Measurements from ENCODE around the gene LIN28B.

LIN28B gene, protein sequence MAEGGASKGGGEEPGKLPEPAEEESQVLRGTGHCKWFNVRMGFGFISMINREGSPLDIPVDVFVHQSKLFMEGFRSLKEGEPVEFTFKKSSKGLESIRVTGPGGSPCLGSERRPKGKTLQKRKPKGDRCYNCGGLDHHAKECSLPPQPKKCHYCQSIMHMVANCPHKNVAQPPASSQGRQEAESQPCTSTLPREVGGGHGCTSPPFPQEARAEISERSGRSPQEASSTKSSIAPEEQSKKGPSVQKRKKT

DNA sequence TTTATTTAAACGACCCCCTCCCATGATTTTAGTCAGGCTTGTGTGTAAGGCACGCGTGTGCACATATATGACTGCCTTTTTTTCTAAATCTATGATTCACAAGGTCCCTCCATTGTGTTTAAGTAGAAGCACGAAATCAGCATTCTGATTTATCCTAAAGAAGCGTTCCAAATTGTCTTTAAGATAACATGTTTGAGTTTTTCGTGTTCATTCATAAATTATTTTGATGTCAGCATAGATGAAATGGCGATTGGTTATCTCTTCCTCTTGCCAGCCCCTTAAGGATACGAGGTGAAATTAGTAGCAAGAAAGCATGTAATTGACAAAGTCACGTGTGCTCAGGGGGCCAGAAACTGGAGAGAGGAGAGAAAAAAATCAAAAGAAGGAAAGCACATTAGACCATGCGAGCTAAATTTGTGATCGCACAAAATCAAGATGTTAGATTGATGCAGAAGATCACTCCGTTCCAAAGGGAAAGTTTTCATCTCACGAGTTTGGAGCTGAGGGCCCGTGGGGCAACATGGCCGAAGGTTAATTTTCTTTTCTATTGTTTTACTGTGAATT, at the start of gene LIN28B:
Gene LIN28B (plus strand): TSS at position 377 of the 564 bp plus-strand sequence. CDS start 144 bp downstream, at position 521.
- DNase-seq, result peak; percentile 93

DNA sequence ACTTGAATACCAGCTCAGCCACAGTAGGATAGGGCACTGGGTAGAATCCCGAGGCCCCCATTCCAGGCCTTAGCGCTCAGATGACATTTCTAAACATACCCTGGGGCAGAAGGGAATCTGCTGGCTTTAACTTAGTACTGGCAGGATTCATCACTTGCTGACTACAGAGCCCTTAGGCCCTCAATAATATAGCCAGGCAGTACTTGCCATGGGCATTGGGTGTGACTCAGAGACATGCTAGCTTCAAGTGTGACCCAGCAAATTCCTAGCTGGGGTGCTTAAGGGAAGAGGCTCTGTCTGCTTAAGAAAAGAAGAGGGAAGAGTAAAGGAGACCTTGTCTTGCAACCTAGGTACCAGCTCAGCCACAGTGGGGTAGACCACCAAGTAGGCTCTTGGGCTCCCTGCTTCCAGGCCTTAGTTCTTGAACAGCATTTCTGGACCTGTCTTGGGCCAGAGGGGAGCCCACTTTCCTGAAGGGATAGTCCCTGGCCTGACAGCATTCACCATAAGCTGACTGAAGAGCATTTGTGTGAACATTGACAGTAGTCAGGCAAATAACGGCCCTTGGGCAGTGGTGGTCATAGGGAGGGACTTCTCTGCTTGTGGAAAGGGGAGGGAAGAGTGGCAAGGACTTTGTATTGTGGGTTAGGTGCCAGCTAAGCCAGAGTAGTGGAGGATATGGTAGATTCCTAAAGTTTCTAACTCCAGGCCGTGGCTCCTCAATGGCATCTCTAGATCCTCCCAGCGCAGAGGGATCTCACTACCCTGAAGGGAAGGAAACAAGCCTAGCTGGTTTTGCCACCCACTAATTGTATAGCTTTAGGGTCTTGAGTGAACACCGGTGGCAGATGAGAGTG, 48.6 kb upstream of the LIN28B start:
- DNase-seq, result no peak

DNA sequence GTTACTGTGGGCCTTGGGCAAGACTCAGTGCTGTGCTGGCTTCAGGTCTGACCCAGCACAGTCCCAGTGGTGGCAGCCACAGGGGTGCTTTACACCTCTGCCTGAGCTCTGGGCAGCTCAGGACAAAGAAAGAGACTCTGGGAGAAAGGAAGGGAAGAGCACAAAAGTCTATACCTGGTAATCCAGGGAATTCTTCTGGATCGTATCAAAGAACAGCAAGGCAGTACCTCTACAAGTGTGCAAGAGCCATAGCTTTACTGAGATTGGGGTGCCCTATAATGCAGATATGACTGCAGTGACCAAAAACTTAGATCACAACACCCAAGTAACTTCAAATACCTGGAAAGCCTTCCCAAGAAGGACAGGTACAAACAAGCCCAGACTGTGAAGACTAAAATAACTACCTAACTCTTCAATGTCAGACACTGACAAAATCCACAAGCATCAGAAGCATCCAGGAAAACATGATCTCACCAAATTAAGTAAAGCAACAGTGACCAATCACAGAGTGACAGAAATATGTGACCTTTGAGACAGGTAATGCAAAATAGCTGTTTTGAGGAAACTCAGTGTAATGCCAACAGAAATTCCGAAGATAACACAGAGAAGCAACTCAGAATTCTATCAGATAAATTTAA, 47.9 kb upstream of the LIN28B start:
- no peak for DNase-seq

DNA sequence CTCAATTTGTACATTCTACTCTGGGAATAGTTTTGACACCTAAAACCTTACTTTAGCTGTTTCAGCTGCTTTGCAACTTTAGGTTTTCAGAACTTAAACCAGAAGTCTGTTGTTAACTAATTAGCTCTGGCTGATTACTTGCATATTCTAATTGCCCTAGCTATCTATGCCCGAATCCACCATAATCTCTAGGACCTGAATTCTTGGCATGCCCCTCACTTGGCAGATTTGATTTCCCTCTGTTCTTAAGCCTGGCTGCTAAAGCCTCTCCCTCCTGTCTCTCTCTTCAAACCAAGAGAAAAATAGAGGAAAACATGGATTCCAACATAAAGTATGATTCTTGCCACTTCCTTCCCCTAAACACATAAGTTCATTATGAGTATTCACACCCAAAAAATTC, 35.0 kb upstream of the LIN28B start:
- peak; percentile 11 for DNase-seq

DNA sequence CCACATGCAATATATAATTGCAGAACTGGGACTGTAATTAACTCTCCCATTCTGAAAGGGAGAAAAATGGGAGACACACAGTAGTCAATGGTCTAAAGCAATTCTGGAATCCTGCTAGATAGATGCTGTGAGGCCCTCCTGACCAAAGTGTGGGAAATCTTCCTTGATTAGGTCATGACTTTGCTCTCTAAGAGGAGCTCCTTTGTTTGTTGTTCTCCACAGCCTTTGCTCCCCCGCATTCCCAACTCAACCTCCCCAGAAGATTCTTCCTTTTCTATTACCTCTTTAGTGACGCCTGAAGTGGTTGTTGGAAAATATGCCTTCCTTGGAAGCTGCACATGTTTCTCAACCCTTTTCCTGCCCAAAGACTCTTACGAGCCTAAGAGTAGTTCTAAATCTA, 28.8 kb upstream of the LIN28B start:
- no peak for DNase-seq

DNA sequence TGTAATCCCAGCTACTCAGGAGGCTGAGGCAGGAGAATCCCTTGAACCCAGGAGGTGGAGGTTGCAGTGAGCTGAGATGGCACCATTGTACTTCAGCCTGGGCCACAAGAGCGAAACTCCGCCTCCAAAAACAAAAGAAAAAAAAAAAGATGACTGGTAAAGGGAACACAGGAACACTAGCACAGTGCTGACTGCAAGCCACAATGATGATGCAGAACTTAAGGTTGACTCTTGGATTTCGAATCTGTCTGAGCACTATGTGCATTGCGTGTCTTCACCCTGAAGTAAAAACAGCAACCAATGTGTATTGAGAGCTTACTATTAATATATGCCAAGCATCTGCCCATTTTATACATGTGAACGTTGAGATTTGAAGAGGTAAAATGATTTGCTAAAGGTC, 27.6 kb upstream of the LIN28B start:
- DNase-seq, result peak; percentile 76

DNA sequence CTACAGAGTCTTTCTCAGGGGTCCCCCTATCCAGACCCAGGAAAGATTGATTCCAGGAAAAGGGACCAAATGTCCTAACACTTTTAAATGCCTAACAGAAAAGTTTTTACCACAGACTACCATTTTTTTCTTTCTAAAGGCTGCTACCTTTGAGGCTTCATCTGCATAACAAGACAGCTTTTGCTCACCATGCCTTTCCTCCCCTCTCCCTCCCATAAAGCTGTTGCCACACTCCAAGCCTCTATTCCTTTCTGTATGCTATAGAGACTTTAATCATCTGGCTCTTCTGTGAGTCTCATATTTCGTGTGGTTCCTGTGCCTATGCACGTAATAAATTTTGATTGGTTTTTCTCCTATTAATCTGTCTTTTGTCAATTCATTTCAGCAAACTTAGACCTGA, 26.0 kb upstream of the LIN28B start:
- DNase-seq, result no peak

DNA sequence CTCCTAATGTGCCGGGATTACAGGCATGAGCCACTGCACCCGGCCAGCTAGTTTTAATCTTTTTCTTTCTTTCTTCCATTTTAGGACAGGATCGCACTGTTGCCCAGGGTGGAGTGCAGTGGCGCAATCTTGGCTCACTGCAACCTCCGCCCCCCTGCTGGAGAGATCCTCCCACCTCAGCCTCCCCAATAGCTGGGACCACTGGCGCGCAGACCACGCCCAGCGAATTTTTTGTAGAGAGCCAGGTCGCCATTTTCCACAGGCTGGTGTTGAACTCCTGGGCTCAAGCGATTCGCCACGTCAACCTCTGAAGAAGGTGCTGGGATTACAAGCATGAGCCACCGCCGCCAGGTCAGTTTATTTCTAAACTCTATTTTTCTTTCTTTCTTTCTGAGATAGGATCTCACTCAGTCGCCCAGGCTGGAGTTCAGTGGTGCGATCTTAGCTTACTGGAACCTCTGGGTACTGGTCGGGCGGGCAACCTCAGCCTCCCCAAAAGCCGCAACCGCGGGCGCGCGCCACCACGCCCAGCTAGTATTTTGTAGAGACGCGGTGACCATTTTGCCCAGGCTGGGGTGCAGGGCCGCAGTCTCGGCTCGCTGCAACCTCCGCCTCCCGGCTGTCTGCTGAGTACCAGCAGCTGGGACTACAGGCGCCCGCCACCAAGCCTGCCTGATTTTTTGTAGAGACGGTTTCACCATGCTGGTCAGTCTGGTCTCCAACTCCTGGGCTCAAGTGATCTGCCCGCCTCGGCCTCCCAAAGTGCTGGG, 20.0 kb upstream of the LIN28B start:
- DNase-seq, result no peak

DNA sequence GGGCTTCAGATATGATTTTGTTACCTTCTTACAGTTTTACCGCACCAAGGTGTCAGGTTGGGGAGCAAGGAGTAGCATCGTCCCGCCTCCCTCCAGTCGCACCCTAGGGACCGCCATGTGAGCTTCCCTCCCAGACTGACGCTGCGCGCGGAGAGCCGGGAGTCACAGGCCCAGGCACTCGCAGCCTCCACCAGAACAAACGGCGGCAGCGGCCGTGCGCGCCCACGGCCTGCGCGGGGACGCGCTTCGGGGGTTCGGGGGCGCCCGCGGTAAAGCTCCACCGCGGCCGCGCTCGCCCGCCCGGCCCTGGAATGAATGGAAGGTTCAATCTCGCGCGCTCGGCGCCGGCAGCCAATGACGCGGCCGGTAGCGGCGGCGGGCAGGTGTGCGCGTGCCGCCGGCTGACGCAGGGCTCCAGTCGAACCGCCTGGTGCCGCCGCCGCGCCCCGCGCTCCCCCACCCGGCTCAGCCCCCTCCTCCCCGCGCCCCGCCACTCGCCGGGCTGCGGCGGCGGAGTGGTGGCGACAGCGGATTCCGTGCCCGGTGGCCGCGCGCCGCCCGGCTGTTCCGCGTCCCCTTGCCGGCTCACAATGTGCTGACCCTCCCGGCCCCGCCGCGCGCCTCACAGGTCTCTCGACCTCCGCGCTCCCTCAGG, 16.5 kb upstream of the LIN28B start:
- no peak for DNase-seq

DNA sequence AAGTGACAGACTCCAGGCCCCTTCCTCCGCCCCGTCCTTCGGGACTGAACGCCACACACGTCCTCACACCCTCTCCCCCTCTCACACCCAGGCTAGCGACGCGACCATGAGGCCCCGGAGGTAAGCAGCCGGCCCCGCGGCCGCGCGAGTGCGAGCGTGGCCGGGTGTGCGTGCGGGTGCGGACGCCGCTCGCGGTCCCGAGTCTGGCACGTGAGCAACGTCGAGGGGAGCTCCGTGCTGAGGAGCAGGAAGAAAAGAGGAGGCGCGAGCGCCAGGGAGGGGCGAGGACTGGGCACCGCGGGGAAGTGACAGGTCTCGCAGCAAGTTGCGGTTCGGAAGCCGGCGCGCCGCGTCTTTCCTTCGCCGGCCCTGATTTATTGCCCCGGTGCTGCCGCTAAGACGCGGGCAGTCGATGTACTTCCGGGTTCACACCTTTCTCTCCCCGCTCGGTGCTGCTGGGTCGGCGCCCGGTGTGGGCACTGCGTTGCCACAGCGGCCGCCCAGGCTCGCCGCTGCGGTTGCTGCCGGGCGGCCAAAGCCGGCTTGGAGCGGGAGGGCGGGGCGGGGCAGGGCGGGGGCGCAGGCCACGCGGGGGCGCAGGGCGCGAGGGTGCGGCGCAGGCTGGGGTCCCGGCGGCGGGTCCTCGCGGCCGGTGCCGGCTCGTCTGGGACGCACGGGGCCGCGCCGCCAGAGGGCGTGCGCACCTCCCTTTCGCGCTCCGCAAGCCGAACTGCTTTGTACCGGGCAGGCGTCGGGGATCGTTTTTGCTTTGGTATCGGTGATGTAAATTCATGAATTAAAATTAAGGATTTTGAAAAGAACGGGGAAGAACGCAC, 15.8 kb upstream of the LIN28B start:
- peak; percentile 76 for DNase-seq

DNA sequence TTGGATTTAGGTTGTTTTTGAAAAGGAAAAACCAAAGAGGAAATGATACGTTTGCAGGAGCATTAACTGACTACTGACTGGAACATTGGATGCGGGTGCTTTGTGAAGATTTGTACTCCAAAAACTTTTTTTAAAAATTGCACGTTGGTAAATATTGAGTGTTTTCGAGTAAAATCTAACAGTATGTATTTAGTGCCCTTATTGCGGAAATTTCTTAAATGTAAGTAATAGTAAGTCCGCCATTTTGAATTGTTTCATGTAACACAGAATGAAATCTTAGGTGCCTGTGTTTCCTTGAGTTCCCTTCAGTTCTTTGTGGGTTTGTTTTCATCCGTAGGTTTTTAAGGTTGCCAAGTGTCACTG, 15.2 kb upstream of the LIN28B start:
- DNase-seq, result peak; percentile 70

DNA sequence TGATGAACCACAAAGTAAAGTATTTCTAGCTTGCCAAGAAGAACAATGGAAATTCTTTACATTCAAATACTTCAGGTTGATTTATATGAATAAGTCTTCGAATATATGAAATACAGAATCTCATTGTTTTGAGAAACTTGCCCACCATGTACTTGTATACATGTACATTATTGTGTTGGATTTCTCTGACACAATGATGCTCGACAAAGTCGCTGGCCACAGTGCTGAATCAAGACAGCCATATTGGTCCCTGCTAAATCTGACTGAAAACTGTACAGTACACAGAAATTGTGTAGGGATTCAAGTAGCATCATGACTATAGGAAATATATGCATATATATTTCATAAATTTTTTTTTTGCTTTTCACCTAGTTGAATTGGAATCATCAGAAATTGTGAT, 13.1 kb upstream of the LIN28B start:
- peak; percentile 62 for DNase-seq

DNA sequence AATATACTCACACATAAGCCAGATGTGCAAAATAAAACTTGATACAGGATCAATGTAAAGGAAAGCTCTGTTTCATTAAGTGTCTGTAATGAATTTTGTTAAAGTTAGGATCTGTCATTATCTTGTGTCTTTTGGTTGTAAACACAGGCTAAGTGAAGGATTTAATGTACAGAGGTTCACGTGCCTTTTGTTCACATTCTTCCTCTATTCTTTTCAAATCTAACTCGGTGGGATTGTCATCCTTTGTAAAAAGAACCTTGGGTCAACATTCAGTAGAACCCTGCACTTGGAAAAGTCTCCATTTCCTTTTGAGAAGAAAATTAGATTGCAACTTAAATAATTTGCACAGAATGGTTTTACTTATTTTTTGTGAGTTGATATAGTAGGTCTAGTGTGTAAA, 7.7 kb upstream of the LIN28B start:
- DNase-seq, result no peak

DNA sequence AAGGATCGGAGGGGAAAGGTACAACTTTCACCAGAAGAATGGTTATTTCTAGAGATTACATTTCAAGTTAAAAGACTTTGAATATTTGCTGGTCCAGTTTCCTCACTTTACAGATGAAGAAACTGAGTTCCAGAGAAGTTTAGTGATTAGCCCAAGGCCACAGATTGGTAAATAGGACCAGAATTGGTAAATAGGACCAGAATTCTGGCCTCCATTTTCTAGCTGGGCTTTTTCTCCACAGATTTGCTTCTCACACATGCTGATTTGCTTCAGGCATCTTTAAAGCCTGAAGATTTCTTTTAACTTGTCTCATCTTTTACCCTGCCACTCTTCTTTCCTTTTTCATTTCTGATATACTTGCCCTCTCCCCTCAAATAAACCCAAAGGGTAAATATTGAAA, 5.2 kb upstream of the LIN28B start:
- DNase-seq, result peak; percentile 69

DNA sequence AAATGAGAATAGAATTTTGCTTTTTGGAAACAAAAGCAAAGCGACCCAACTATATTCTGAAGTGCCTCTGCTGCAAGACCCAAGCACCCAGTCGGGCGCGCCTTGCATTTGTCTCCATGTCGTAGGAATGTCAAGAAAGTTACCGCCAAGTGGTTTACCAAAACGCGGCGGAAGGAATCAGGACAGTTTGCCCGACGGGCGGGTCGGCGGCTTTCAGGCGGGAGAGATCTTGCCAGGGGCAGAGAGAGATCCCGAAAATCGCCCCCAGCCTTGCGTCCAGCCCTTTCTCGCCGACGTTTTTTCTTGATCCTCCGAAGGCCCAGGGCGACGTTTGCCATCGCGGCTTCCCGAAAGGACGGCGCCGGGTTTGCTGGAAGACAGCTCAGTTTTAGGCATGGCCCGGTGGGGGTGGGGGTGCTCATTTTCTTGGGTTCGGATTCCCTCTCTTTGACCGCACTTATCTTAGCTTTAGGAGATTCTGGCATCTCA, 4.0 kb upstream of the LIN28B start:
- peak; percentile 72 for DNase-seq

DNA sequence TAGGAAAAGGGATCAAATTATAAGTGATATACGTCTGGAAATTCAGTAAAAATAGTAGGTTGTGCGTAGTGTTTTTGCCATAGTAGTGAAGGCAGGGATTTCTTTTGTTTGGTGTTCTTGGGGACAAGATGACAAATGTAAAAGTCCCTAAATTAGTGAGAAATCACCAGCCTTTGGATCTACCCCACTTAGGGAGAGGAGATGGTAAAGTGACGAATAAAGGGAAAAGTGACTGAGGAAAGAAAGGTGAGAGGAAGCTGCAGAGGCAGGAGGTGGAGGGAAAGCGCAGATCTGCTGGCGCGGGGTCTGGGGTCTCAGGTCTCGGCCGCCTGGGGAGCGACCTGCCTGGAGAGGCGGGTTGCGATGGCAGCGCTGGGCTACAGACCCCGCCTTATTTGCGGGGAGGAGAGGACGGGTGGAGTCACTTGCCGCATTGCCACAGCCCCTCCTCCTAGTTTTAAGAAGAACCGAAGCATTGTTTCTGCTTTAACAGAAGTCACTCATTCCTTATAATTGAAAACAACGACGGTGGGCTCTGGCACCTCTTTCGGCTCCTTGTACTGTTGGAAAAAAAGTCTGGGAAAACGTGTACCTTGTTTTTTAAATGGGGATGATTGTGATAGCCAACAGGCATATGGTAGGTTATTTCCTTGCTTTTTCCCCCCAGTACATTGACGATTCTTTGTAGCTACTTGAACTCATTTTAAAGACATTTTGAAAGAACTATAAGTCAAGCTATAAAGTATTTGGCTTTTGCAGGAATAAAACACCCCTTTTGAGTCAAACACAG, 3.3 kb upstream of the LIN28B start:
- peak; percentile 94 for DNase-seq

DNA sequence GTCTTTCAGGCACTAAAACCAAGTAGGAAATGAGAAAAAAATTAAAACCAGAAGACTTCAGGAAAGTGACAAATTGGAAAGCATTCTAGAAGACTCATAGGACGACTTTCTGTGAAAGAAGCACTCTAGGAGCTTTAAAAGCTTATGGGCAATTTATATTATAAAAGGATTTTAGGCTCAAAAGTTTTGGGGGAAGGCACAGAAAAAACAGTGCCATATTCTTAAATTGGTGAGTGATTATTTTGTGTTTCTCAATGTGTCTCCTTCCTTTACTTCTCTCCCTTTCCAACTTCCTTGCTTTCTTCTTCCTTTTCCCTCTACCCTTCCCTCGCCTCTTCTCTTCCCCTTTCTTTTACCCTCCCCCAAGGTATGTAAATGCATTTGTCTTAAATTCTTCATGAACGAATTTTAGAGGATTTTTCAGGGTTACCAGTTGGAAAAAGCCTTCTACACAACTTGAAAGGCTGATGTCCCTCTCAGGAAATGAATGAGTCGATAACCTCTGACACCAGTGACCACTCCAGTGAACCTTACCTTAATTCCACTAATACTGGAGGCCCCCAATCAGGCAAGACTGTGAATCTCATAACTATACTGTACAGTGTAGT, 2.6 kb upstream of the LIN28B start:
- peak; percentile 94 for DNase-seq

DNA sequence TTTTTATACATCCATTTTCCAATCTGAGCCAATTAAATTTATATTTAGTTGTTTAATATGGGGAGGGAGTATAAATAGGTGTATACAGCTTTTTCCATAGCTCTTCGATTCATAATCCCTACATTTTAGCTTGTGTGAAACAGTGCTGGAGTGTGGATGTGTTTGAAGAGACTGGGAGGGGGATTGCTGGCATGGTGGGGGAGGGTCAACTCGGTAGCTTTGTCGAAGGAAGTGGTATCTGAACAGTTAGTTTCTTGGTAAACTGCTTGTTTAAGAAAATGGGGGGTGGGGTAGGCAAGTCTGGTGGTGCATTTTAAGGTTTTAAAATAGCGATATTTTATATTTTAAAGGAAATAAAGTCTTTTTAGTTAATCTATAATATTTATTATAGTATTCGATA, 1.4 kb upstream of the LIN28B start:
- peak; percentile 91 for DNase-seq

DNA sequence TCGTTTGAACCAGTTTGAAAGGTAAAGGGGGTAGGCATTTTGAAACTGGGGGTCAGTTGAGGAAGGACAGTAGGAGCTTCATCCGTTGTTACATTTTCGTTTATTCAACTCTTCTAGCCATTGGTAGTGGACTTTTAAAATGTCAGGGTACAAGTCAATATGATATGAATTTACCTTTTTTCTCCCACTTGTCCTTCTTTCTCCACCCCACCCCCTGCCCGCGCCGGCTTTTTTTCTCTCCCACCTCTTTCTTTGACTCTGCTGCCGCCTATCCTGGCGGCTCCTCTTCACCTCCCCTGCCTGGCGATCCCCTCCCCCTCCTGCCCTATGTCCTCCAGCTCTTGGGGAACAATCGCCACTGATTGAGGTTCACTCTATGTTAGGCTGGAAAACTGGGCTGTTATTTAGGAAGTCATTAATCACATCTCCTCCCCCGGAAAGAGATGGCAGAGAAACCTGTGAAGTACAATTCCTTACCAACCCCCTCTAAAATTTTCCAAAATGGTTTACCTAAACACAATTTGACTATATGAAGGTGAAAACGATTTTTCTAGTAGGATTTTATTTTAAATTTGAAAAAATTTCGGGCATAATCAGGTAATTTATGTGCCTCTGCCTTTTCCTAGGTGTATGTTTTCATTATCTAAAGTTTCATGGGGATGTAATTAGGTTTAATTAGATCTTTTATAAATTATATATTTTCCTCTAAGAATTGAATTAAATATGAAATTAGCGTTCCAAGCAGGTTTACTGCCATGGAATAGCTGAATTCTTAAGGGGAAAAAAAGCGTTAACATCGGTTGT, 778 bp upstream of the LIN28B start:
- DNase-seq, result peak; percentile 93

Measured in OCI-M1 (cell line).